ENCODE measurements around the gene MAP3K6.

MAP3K6 gene

GRCh38 chr1:27331426-27331825, 35.3 kb downstream of the MAP3K6 start:
- TF ChIP-seq TAF1 (IDR thresholded peaks at IDR 0.05; ENCODE audit: low read depth) (no peak), EGR1 (IDR thresholded peaks at IDR 0.05) (no peak), MAX (IDR thresholded peaks at IDR 0.05) (no peak), CEBPB (IDR thresholded peaks at IDR 0.05) (no peak), FOXM1 (IDR thresholded peaks at IDR 0.05; ENCODE audit: borderline replicate concordance, low read depth) (no peak), ZBTB7A (IDR thresholded peaks at IDR 0.05; ENCODE audit: low read depth) (no peak), EP300 (IDR thresholded peaks at IDR 0.05; ENCODE audit: borderline replicate concordance) (no peak), USF1 (IDR thresholded peaks at IDR 0.05) (no peak), NFIC (IDR thresholded peaks at IDR 0.05) (no peak), CREB1 (IDR thresholded peaks at IDR 0.05; ENCODE audit: low read depth) (no peak), REST (IDR thresholded peaks at IDR 0.05; ENCODE audit: low read depth) (no peak), RAD21 (IDR thresholded peaks at IDR 0.05; ENCODE audit: low read depth) (no peak)

DNA sequence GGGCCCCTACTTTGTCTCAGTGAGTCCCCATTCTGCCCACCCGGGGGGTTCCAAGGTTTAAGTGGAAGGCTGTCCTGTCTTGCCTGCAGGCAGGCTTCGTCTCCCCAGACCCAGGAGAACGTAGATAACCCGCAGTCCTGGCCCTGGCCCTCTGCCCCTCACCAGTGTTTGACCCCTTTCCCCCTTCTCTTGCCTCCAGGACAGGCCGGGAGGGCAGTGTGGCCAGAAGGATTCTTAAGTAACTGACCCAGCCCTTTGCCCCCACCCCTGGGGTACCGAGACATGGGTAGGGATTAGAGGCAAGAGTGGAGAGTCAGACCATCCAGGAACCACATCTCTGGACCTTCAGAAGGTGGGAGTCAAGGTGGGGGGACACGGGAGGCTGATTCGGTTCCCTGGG, 36.0 kb downstream of the MAP3K6 start:
- TF ChIP-seq ZBTB7A (IDR thresholded peaks at IDR 0.05; ENCODE audit: low read depth) = no peak
- no peak for TF ChIP-seq TEAD4 (IDR thresholded peaks at IDR 0.05)
- no peak for TF ChIP-seq YY1 (IDR thresholded peaks at IDR 0.05; ENCODE audit: low read depth)
- no peak for TF ChIP-seq USF1 (IDR thresholded peaks at IDR 0.05)
- no peak for TF ChIP-seq RAD21 (IDR thresholded peaks at IDR 0.05; ENCODE audit: low read depth)
- TF ChIP-seq TAF1 (IDR thresholded peaks at IDR 0.05; ENCODE audit: low read depth) = no peak
- TF ChIP-seq REST (IDR thresholded peaks at IDR 0.05; ENCODE audit: low read depth) = no peak
- TF ChIP-seq EP300 (IDR thresholded peaks at IDR 0.05; ENCODE audit: borderline replicate concordance) = no peak
- TF ChIP-seq TCF12 (IDR thresholded peaks at IDR 0.05; ENCODE audit: low read depth) = no peak
- no peak for TF ChIP-seq NFIC (IDR thresholded peaks at IDR 0.05)
- TF ChIP-seq MAX (IDR thresholded peaks at IDR 0.05) = no peak
- no peak for TF ChIP-seq EGR1 (IDR thresholded peaks at IDR 0.05)
- no peak for TF ChIP-seq FOXM1 (IDR thresholded peaks at IDR 0.05; ENCODE audit: borderline replicate concordance, low read depth)

DNA sequence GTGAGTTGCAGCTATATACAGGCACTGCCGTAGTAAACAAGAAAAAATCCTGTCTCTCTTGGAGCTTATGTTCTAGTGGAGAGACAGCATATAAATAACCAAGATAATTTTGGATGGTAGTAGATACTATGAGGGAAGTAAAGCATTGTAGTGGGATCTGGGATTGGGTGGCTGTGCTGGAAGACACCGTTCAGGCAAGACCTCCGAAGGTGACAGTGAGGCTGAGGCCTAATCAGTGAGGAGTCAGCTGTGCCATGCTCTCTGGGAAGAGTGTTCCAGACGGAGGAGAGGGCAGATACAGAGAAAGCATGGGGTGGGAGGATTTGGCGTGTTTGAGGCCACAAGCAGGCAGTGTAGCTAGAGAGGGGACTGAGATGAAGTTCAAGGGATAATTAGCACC, 38.8 kb downstream of the MAP3K6 start:
- TF ChIP-seq RAD21 (IDR thresholded peaks at IDR 0.05; ENCODE audit: low read depth) = no peak
- no peak for TF ChIP-seq TCF12 (IDR thresholded peaks at IDR 0.05; ENCODE audit: low read depth)
- no peak for TF ChIP-seq REST (IDR thresholded peaks at IDR 0.05; ENCODE audit: low read depth)
- TF ChIP-seq CREB1 (IDR thresholded peaks at IDR 0.05; ENCODE audit: low read depth) = no peak
- TF ChIP-seq YY1 (IDR thresholded peaks at IDR 0.05; ENCODE audit: low read depth) = no peak
- TF ChIP-seq EP300 (IDR thresholded peaks at IDR 0.05; ENCODE audit: borderline replicate concordance) = no peak
- TF ChIP-seq EGR1 (IDR thresholded peaks at IDR 0.05) = no peak
- no peak for TF ChIP-seq TAF1 (IDR thresholded peaks at IDR 0.05; ENCODE audit: low read depth)
- no peak for TF ChIP-seq FOXM1 (IDR thresholded peaks at IDR 0.05; ENCODE audit: borderline replicate concordance, low read depth)
- TF ChIP-seq ZBTB7A (IDR thresholded peaks at IDR 0.05; ENCODE audit: low read depth) = no peak
- TF ChIP-seq USF1 (IDR thresholded peaks at IDR 0.05) = no peak
- no peak for TF ChIP-seq TEAD4 (IDR thresholded peaks at IDR 0.05)
- no peak for TF ChIP-seq MAX (IDR thresholded peaks at IDR 0.05)
- TF ChIP-seq CEBPB (IDR thresholded peaks at IDR 0.05) = no peak
- no peak for TF ChIP-seq NFIC (IDR thresholded peaks at IDR 0.05)

- TF ChIP-seq RAD21 (IDR thresholded peaks at IDR 0.05; ENCODE audit: low read depth) (no peak), YY1 (IDR thresholded peaks at IDR 0.05; ENCODE audit: low read depth) (no peak)
These were observed 41.5 kb downstream of the MAP3K6 start for GRCh38 chr1:27325286-27325685.

Data from Ishikawa (cell line).